DND-41 (cell line): ENCODE results near the gene NAP1L4.

Experiments
- EZH2 ChIP-seq: IDR thresholded peaks from 3 replicates; pipeline ENCODE4 v1.6.1; 2012; ENCODE audit warnings: borderline replicate concordance, low read depth, mild to moderate bottlenecking, moderate library complexity, low read length, inconsistent platforms; ENCODE audit not compliant: severe bottlenecking
- TF ChIP-seq, protein P1 (sequence below): IDR thresholded peaks from 2 replicates; pipeline ENCODE4 v1.5.1; 2012; ENCODE audit warnings: borderline replicate concordance, low read length, moderate library complexity, mild to moderate bottlenecking; ENCODE audit not compliant: poor library complexity, severe bottlenecking; ENCODE audit errors: extremely low read depth

DNA sequence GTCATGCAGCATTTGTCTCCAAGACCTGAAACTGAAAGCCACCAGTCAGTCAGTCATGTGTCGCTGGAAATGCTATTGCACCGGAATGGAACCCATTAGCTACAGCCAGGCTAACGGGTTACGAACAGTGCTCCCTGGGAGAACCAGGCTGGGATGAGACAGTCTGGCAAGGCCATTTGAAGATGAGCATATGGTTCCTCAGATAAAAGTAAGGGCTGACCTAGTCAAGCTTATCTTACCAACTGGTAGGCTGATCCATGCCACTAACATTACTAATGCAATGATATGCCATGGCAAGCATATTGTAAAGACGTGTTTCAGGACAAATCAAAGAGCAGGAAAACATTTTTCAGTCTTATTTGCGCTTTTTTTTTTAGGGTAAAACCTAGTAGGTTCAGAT is 28.4 kb downstream of the NAP1L4 start:
- TF ChIP-seq, protein P1, sequence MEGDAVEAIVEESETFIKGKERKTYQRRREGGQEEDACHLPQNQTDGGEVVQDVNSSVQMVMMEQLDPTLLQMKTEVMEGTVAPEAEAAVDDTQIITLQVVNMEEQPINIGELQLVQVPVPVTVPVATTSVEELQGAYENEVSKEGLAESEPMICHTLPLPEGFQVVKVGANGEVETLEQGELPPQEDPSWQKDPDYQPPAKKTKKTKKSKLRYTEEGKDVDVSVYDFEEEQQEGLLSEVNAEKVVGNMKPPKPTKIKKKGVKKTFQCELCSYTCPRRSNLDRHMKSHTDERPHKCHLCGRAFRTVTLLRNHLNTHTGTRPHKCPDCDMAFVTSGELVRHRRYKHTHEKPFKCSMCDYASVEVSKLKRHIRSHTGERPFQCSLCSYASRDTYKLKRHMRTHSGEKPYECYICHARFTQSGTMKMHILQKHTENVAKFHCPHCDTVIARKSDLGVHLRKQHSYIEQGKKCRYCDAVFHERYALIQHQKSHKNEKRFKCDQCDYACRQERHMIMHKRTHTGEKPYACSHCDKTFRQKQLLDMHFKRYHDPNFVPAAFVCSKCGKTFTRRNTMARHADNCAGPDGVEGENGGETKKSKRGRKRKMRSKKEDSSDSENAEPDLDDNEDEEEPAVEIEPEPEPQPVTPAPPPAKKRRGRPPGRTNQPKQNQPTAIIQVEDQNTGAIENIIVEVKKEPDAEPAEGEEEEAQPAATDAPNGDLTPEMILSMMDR, result no peak
- no peak for TF ChIP-seq EZH2
